ENCODE data around the gene SMARCA4.

The SMARCA4 gene

GRCh38 chr19:10916602-10917001 is 44.2 kb upstream of the SMARCA4 start:
- DNase-seq: no peak
- Histone ChIP-seq H3K27me3 (no peaks in the 10 kb centered on the region), H3K4me3 (ENCODE audit: low read depth, low read length) (no peak overlapping the region), H3K36me3 (peaks cover 44% of the 10 kb centered on the region), H3K9me3 (no peaks in the 10 kb centered on the region), H3K4me1 (no peaks in the 10 kb centered on the region)
- no peak for TF ChIP-seq CTCF (IDR thresholded peaks at IDR 0.05; ENCODE audit: low read depth, low read length)

- Histone ChIP-seq H3K9me3 (no peaks in the 10 kb centered on the region), H3K27me3 (no peaks in the 10 kb centered on the region), H3K4me3 (ENCODE audit: low read depth, low read length) (no peak overlapping the region), H3K4me1 (no peaks in the 10 kb centered on the region), H3K36me3 (peaks cover 35% of the 10 kb centered on the region)
- no peak for DNase-seq
- no peak for TF ChIP-seq CTCF (IDR thresholded peaks at IDR 0.05; ENCODE audit: low read depth, low read length)
Measured at GRCh38 chr19:10918359-10918758, 42.5 kb upstream of the SMARCA4 start.

GRCh38 chr19:10919352-10920287 is 41.2 kb upstream of the SMARCA4 start:
- DNase-seq: peak; percentile 9
- Histone ChIP-seq H3K27me3 (no peaks in the 10 kb centered on the region), H3K36me3 (peaks cover 43% of the 10 kb centered on the region), H3K4me1 (no peaks in the 10 kb centered on the region), H3K4me3 (ENCODE audit: low read depth, low read length) (no peak overlapping the region), H3K9me3 (no peaks in the 10 kb centered on the region)
- TF ChIP-seq CTCF (IDR thresholded peaks at IDR 0.05; ENCODE audit: low read depth, low read length): no peak

GRCh38 chr19:10920288-10920655 is 40.6 kb upstream of the SMARCA4 start:
- peaks cover 40% of the 10 kb centered on the region for H3K36me3 ChIP-seq
- no peak for DNase-seq
- no peaks in the 10 kb centered on the region for H3K27me3 ChIP-seq
- H3K4me1 ChIP-seq: no peaks in the 10 kb centered on the region
- H3K9me3 ChIP-seq: no peaks in the 10 kb centered on the region
- TF ChIP-seq CTCF (IDR thresholded peaks at IDR 0.05; ENCODE audit: low read depth, low read length): no peak
- H3K4me3 ChIP-seq (ENCODE audit: low read depth, low read length): no peak overlapping the region

- TF ChIP-seq CTCF (IDR thresholded peaks at IDR 0.05; ENCODE audit: low read depth, low read length): no peak
- no peaks in the 10 kb centered on the region for H3K9me3 ChIP-seq
- no peaks in the 10 kb centered on the region for H3K4me1 ChIP-seq
- DNase-seq: no peak
- H3K4me3 ChIP-seq (ENCODE audit: low read depth, low read length): no peak overlapping the region
- peaks cover 41% of the 10 kb centered on the region for H3K36me3 ChIP-seq
- H3K27me3 ChIP-seq: no peaks in the 10 kb centered on the region
Measured at GRCh38 chr19:10920781-10921180, 40.0 kb upstream of the SMARCA4 start.

GRCh38 chr19:10921199-10921909 is 39.5 kb upstream of the SMARCA4 start:
- DNase-seq: no peak
- Histone ChIP-seq H3K4me1 (no peaks in the 10 kb centered on the region), H3K27me3 (no peaks in the 10 kb centered on the region), H3K9me3 (no peaks in the 10 kb centered on the region), H3K4me3 (ENCODE audit: low read depth, low read length) (no peak overlapping the region), H3K36me3 (peaks cover 41% of the 10 kb centered on the region)
- TF ChIP-seq CTCF (IDR thresholded peaks at IDR 0.05; ENCODE audit: low read depth, low read length): no peak

All from BE2C (cell line).